Neural cell (in vitro differentiated cells): ENCODE data around the gene MRPL32. TPM values are rescaled to one million over a fixed set of nuclear protein-coding genes. Genes with fewer than 3 reads are reported as not detected.

Experiments used
- H2AFZ ChIP-seq: fragments of 200-600, 300-800 bp; sonication (generic), shearing (Covaris generic); 2 replicates; pipeline ENCODE4 v1.6.0; 2014; ENCODE audit warnings: low read depth, mild to moderate bottlenecking, antibody characterized with exemption, low read length, moderate library complexity
- H3F3A ChIP-seq: fragments of 200-600 bp; shearing (Covaris generic); 2 replicates; pipeline ENCODE4 v1.6.1; 2016; ENCODE audit warnings: mild to moderate bottlenecking, moderate library complexity, mixed read lengths, antibody characterized with exemption, low read length; ENCODE audit not compliant: insufficient read depth, poor library complexity, severe bottlenecking
- H3K27ac ChIP-seq: fragments of 200-600, 300-800 bp; sonication (generic), shearing (Covaris generic); 2 replicates; pipeline ENCODE4 v1.5.1; 2014; ENCODE audit warnings: mild to moderate bottlenecking, low read length, moderate library complexity
- H3K27me3 ChIP-seq: fragments of 300-800, 200-600 bp; sonication (generic), shearing (Covaris generic); 2 replicates; pipeline ENCODE4 v1.6.0; 2014; ENCODE audit warnings: mild to moderate bottlenecking, low read depth, low read length, moderate library complexity; ENCODE audit not compliant: insufficient read depth
- H3K36me3 ChIP-seq: fragments of 300-800, 200-600 bp; sonication (generic), shearing (Covaris generic); 2 replicates; pipeline ENCODE4 v1.5.1; 2014; ENCODE audit warnings: mild to moderate bottlenecking, antibody characterized with exemption, low read length, moderate library complexity; ENCODE audit not compliant: insufficient read depth
- H3K4me2 ChIP-seq: fragments of 300-800, 200-600 bp; sonication (generic), shearing (Covaris generic); 2 replicates; pipeline ENCODE4 v1.6.0; 2014; ENCODE audit warnings: mild to moderate bottlenecking, low read length
- H3K4me3 ChIP-seq: fragments of 300-800, 200-600 bp; sonication (generic), shearing (Covaris generic); 2 replicates; pipeline ENCODE4 v1.5.1; 2014; ENCODE audit warnings: mild to moderate bottlenecking, low read length, moderate library complexity
- H3K79me2 ChIP-seq: fragments of 200-600 bp; shearing (Covaris generic); replicated peaks from 2 replicates; pipeline ENCODE4 v1.6.0; 2014; ENCODE audit warnings: mild to moderate bottlenecking, low read length, moderate library complexity; ENCODE audit not compliant: insufficient read depth
- H3K9ac ChIP-seq: fragments of 300-800, 200-600 bp; sonication (generic), shearing (Covaris generic); 2 replicates; pipeline ENCODE4 v1.6.1; 2016; ENCODE audit warnings: mild to moderate bottlenecking, low read length, mixed read lengths
- H3K9me2 ChIP-seq: fragments of 200-600 bp; shearing (Covaris generic); 2 replicates; pipeline ENCODE4 v1.6.1; 2016; ENCODE audit warnings: mild to moderate bottlenecking, low read length, mixed read lengths; ENCODE audit not compliant: insufficient read depth
- H3K9me3 ChIP-seq: fragments of 200-600, 300-800 bp; sonication (generic), shearing (Covaris generic); 2 replicates; pipeline ENCODE4 v1.6.1; 2016; ENCODE audit warnings: mild to moderate bottlenecking, mixed run types, low read length, moderate library complexity, mixed read lengths
- H4K20me1 ChIP-seq: fragments of 200-600 bp; shearing (Covaris generic); 2 replicates; pipeline ENCODE4 v1.6.1; 2016; ENCODE audit warnings: mild to moderate bottlenecking, mixed run types; ENCODE audit not compliant: insufficient read depth
- EP300 ChIP-seq: fragments of 450-650 bp; conservative IDR thresholded peaks from 2 replicates; pipeline ENCODE4 v1.6.1; 2014; ENCODE audit warnings: antibody characterized with exemption, mild to moderate bottlenecking, moderate library complexity; ENCODE audit not compliant: poor library complexity, severe bottlenecking
- EZH2 ChIP-seq: fragments of 200-600, 300-800 bp; shearing (Covaris generic), sonication (generic); IDR thresholded peaks from 2 replicates; pipeline ENCODE4 v1.6.1; 2014; ENCODE audit warnings: antibody characterized with exemption, low read length, borderline replicate concordance, mild to moderate bottlenecking; ENCODE audit not compliant: insufficient read depth, poor library complexity, severe bottlenecking
- MXI1 ChIP-seq: fragments of 450-650 bp; conservative IDR thresholded peaks from 2 replicates; pipeline ENCODE4 v1.6.1; 2014; ENCODE audit warnings: antibody characterized with exemption, mild to moderate bottlenecking; ENCODE audit not compliant: poor library complexity, severe bottlenecking
- POLR2AphosphoS5 ChIP-seq: IDR thresholded peaks from 2 replicates; pipeline ENCODE4 v1.6.1; 2012
- RAD21 ChIP-seq: fragments of 450-650 bp; conservative IDR thresholded peaks from 2 replicates; pipeline ENCODE4 v1.6.1; 2014; ENCODE audit warnings: antibody characterized with exemption, mild to moderate bottlenecking, moderate library complexity
- REST ChIP-seq: IDR thresholded peaks from 2 replicates; pipeline ENCODE4 v1.6.1; 2012; ENCODE audit warnings: borderline replicate concordance
- SMC3 ChIP-seq: fragments of 450-650 bp; conservative IDR thresholded peaks from 2 replicates; pipeline ENCODE4 v1.6.1; 2014; ENCODE audit warnings: antibody characterized with exemption, mild to moderate bottlenecking, moderate library complexity; ENCODE audit not compliant: poor library complexity
- TAF1 ChIP-seq: IDR thresholded peaks from 2 replicates; pipeline ENCODE4 v1.6.1; 2012; ENCODE audit warnings: low read depth
- polyA plus RNA-seq: library from polyadenylated mRNA; depleted of rRNA; stranded (reverse); fragments of >200 nt; gene quantifications from 2 replicates; pipeline ENCODE4 v1.2.3, GENCODE V29; 2014
- TF ChIP-seq, protein P1 (sequence below): fragments of 450-650 bp; IDR thresholded peaks from 2 replicates; pipeline ENCODE4 v1.5.1; 2014; ENCODE audit warnings: antibody characterized with exemption, mild to moderate bottlenecking, moderate library complexity; ENCODE audit not compliant: poor library complexity, severe bottlenecking

Gene MRPL32
- polyA plus RNA-seq, 1 donor from 2014 or later, result 193 TPM

- H3K9me3 ChIP-seq, result no peaks in the 10 kb centered on the region
- H4K20me1 ChIP-seq, result no peaks in the 10 kb centered on the region
- H3K9me2 ChIP-seq, result no peaks in the 10 kb centered on the region
- no peak overlapping the region for H2AFZ ChIP-seq
- no peaks in the 10 kb centered on the region for H3F3A ChIP-seq
- TF ChIP-seq TAF1 (no peak), EP300 (no peak), RAD21 (no peak), EZH2 (no peak), REST (no peak)
- TF ChIP-seq, protein P1, sequence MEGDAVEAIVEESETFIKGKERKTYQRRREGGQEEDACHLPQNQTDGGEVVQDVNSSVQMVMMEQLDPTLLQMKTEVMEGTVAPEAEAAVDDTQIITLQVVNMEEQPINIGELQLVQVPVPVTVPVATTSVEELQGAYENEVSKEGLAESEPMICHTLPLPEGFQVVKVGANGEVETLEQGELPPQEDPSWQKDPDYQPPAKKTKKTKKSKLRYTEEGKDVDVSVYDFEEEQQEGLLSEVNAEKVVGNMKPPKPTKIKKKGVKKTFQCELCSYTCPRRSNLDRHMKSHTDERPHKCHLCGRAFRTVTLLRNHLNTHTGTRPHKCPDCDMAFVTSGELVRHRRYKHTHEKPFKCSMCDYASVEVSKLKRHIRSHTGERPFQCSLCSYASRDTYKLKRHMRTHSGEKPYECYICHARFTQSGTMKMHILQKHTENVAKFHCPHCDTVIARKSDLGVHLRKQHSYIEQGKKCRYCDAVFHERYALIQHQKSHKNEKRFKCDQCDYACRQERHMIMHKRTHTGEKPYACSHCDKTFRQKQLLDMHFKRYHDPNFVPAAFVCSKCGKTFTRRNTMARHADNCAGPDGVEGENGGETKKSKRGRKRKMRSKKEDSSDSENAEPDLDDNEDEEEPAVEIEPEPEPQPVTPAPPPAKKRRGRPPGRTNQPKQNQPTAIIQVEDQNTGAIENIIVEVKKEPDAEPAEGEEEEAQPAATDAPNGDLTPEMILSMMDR, result no peak
- H3K27me3 ChIP-seq, result no peaks in the 10 kb centered on the region
- H3K4me3 ChIP-seq, result no peak overlapping the region
- H3K4me2 ChIP-seq, result no peak overlapping the region
- no peak overlapping the region for H3K9ac ChIP-seq
- H3K79me2 ChIP-seq, result peaks cover 36% of the 10 kb centered on the region
- H3K36me3 ChIP-seq, result peaks cover 18% of the 10 kb centered on the region
- H3K27ac ChIP-seq, result no peak overlapping the region
Measured at GRCh38 chr7:42935861-42936260, 3.7 kb downstream of the MRPL32 start.

DNA sequence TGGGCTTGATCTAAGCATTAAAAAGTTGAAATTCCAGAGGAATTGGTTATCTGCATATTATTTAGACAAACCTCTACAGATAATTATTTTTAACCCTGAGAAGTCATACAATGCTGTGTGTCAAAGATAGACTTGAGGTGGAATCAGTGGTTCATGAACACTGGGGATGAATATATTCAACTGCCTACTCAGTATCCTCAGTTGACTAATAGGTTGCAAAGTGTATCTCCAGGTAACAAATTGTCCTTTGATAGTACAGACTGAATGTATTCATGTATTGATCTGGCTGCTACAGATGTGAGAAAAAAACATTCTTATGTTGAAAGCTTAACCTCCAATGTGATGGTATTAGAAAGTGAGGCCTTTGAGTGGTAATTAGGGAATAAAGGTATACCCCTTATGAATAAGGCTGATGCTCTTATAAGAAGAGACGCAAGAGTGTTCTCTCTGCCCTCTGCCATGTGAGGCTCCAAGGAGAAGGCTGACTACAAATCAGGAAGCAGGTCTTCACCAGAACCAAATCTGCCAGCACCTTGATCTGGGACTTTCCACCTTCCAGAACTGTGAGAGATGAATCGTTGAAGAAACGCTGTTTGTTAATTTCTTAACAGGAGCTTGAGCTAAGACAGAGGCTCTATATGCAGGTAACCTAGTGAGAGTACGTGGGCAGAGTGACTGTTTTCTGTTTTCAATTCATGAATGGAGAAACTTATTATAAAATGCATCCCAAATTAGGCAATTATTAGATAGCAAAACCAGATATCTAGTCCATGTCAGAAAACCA is 7.5 kb downstream of the MRPL32 start:
- Histone ChIP-seq H3K27ac (no peak overlapping the region), H3K9me2 (no peaks in the 10 kb centered on the region), H3K4me2 (no peak overlapping the region), H3K36me3 (peaks cover 20% of the 10 kb centered on the region), H3K9me3 (no peaks in the 10 kb centered on the region), H3K4me3 (no peak overlapping the region), H3F3A (no peaks in the 10 kb centered on the region), H3K79me2 (peaks cover 9% of the 10 kb centered on the region), H4K20me1 (no peaks in the 10 kb centered on the region), H2AFZ (no peak overlapping the region), H3K27me3 (no peaks in the 10 kb centered on the region), H3K9ac (no peak overlapping the region)
- TF ChIP-seq TAF1, result no peak
- no peak for TF ChIP-seq EZH2
- no peak for TF ChIP-seq SMC3
- TF ChIP-seq EP300, result no peak
- no peak for TF ChIP-seq REST
- no peak for TF ChIP-seq MXI1
- no peak for TF ChIP-seq POLR2AphosphoS5
- TF ChIP-seq, protein P1, result no peak
- no peak for TF ChIP-seq RAD21
